Breast epithelium (tissue), 4 donors: ENCODE measurements around the gene FPR2. TPM values are rescaled to one million over a fixed set of nuclear protein-coding genes. Genes with fewer than 3 reads are reported as not detected.
A peak's percentile ranks its signal among the peaks of the same experiment; 100 is the strongest.

Experiments used
- DNase-seq, 2 donors: peaks; one replicate each; pipeline ENCODE4 v3.0.0-alpha.2; 2019; ENCODE audit warnings: low spot score in 2 of 2
- H3K27ac ChIP-seq, 2 donors: fragments of 200-600 bp; sonication (generic) in 1 of 2; one replicate each; pipeline ENCODE4 v1.5.1; 2016 to 2019; ENCODE audit warnings: mild to moderate bottlenecking in 1 of 2
- H3K27me3 ChIP-seq, 2 donors: fragments of 200-600 bp; sonication (generic) in 1 of 2; one replicate each; pipeline versions ENCODE4 v1.5.1 to v1.6.0; 2017 to 2019; ENCODE audit warnings: control low read depth in 1 of 2, mild to moderate bottlenecking in 1 of 2
- H3K36me3 ChIP-seq: fragments of 200-600 bp; one replicate; pipeline ENCODE4 v1.5.1; 2019
- H3K4me1 ChIP-seq, 2 donors: fragments of 200-600 bp; sonication (generic); one replicate each; pipeline ENCODE4 v1.5.1; 2016 to 2019; ENCODE audit warnings: control low read depth in 1 of 2
- H3K4me3 ChIP-seq, 3 donors: fragments of 200-600 bp; sonication (generic); 1 replicate in 2 of 3; 2 replicates in 1 of 3; pipeline ENCODE4 v1.5.1; 2016 to 2019; ENCODE audit warnings: mild to moderate bottlenecking in 3 of 3, moderate library complexity in 2 of 3
- H3K9me3 ChIP-seq, 2 donors: fragments of 200-600 bp; sonication (generic) in 1 of 2; one replicate each; pipeline ENCODE4 v1.5.1; 2016 to 2019; ENCODE audit warnings: control low read depth in 1 of 2
- POLR2A ChIP-seq: fragments of 450-650 bp; IDR thresholded peaks from one replicate; pipeline ENCODE4 v1.6.1; 2016; ENCODE audit warnings: antibody characterized with exemption, mild to moderate bottlenecking, moderate library complexity
- POLR2AphosphoS5 ChIP-seq, 3 donors: sonication (generic); formaldehyde crosslinking; IDR thresholded peaks; one replicate each; pipeline ENCODE4 v1.6.1; 2017; ENCODE audit warnings: antibody characterized with exemption in 3 of 3
- intact Hi-C: fragments of 100-400 bp; cut with DNase I; formaldehyde crosslinking; loops from one replicate; pipeline ENCODE4 v1.15.1; 2023; ENCODE audit warnings: low total_unique reads
- total RNA-seq, 3 donors: library from RNA; depleted of rRNA; stranded (reverse); fragments of >200 nt; gene quantifications; one replicate each; pipeline ENCODE4 v1.1.0, GENCODE V29; 2016
- TF ChIP-seq, protein P1 (sequence below), 3 donors: fragments of 450-650 bp; IDR thresholded peaks; one replicate each; pipeline ENCODE4 v1.5.1; 2016 to 2017; ENCODE audit warnings: antibody characterized with exemption in 3 of 3, mild to moderate bottlenecking in 3 of 3, moderate library complexity in 3 of 3

FPR2 gene
- total RNA-seq, 3 donors from 2014 or later, result 0.15 to 0.98 (median 0.32) TPM

DNA sequence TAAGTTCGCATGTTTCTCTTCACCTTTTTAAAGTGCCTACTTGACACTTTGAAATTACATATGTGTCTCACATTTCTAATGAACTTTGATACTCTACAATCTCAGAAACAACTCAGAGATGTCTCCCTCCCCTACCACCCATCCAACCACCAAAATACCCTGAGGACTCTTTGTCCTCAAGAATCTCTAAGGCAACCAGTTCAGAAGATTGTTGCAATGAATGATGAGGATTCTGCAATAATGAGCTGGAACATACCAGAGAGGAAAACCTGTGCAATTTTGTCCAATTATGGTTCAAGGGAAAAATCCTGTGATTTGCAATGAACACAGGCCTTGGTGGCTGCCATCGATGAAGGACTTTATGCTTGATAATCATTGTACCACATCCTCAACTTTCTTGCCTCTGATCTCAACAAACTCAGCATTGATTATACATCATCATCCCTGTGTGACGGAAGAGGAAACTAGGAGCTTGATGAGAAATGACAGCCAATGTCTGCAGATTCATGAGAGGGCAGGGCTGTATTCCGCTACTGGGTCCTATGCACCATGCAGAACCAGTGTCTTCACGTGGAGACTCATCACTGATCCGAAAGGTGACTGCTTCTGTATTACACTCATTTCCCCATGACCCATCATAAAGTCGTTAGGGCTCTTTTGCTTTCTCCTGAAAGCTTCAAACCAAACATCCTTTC lies 10.4 kb upstream of the FPR2 start:
- TF ChIP-seq, protein P1, sequence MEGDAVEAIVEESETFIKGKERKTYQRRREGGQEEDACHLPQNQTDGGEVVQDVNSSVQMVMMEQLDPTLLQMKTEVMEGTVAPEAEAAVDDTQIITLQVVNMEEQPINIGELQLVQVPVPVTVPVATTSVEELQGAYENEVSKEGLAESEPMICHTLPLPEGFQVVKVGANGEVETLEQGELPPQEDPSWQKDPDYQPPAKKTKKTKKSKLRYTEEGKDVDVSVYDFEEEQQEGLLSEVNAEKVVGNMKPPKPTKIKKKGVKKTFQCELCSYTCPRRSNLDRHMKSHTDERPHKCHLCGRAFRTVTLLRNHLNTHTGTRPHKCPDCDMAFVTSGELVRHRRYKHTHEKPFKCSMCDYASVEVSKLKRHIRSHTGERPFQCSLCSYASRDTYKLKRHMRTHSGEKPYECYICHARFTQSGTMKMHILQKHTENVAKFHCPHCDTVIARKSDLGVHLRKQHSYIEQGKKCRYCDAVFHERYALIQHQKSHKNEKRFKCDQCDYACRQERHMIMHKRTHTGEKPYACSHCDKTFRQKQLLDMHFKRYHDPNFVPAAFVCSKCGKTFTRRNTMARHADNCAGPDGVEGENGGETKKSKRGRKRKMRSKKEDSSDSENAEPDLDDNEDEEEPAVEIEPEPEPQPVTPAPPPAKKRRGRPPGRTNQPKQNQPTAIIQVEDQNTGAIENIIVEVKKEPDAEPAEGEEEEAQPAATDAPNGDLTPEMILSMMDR (IDR thresholded peaks at IDR 0.05), result no peak
- no peak for TF ChIP-seq POLR2AphosphoS5 (IDR thresholded peaks at IDR 0.05)

DNA sequence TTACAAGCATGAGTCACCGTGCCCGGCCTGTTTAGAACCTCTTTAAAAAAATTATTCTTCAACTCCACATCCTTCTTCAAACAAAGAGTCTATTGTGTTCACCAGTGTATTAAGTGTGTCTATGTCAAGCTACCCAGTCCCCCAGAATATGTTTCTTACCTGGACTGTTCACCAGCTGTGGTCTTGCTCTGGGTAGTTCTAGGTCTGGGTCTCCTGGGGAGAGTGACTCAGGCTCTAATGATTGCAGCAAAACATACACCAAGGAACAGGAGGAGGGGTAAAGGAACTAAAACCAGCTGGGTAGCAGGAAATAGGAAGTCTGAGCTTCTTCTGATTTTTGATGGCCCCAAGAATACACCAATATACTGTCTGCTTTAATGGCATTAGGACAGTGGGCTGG lies 9.3 kb upstream of the FPR2 start, which contains the start of gene FPR1:
FPR1 (minus strand) TSS at position 224 of the 400 bp plus-strand sequence. CDS start 4,884 bp downstream, outside the sequence.
- H3K27ac ChIP-seq, result no peak within 1 kb of the TSS
- intact Hi-C loops, result no loop called here
- DNase-seq, result no peak
- H3K4me3 ChIP-seq, result peak within 1 kb of the TSS in 2 of 3 donors; percentile 13 to 15
- no peaks in the 10 kb centered on the region for H3K27me3 ChIP-seq
- TF ChIP-seq POLR2A (no peak), POLR2AphosphoS5 (IDR thresholded peaks at IDR 0.05) (no peak)
- TF ChIP-seq, protein P1 (IDR thresholded peaks at IDR 0.05), result no peak
- no peaks in the 10 kb centered on the region for H3K9me3 ChIP-seq
- no peaks in the 10 kb centered on the region for H3K4me1 ChIP-seq
- H3K36me3 ChIP-seq, result no peaks in the 10 kb centered on the region

More for the DNA sequence above, 10.4 kb upstream of the FPR2 start:
- Histone ChIP-seq H3K27me3 (no peaks in the 10 kb centered on the region), H3K36me3 (no peaks in the 10 kb centered on the region), H3K4me3 (peak overlapping the region in 2 of 3 donors; percentile 13 to 15), H3K27ac (no peak overlapping the region), H3K9me3 (no peaks in the 10 kb centered on the region), H3K4me1 (no peaks in the 10 kb centered on the region)
- DNase-seq, result no peak
- intact Hi-C loops, result no loop called here

DNA sequence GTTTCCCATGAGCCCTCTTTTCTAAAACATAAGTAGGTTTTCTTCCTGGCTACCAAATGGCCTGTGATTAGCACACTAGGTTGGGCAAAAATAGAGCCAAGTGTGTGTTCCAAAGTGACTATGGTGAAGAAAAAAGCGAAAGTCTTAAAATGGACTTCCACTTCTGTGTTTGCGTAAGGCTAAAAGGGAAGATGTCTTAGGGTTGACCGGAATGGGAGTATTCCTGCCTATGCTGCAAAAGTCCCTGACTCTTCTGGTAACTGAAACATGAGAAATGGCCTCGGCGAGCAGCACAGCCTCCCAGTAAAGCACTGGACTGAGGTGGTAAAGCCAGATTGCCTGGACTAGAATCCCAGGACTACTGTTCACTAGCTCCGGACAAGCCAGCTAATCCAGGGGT lies 6.9 kb upstream of the FPR2 start:
- no peak overlapping the region for H3K4me3 ChIP-seq
- intact Hi-C loops, result no loop called here

DNA sequence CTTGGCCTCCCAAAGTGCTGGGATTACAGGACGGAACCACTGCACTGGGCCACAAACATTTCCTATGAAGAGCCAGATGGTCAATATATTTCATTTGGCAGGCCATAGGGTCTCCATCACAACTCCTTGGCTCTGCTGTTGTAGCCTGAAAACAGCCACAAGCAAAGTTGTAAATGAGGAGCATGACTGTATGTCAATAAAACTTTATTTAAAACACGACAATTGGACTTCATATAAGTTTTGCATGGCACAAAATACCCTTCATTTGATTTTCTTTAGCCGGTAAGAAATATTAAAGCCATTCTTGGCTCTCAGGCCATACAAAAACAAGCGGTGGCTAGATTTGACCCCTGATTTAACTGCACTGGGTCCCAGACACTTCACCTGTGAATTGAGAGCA lies 6.2 kb upstream of the FPR2 start:
- H3K27me3 ChIP-seq, result no peaks in the 10 kb centered on the region
- H3K36me3 ChIP-seq, result no peaks in the 10 kb centered on the region
- H3K9me3 ChIP-seq, result no peaks in the 10 kb centered on the region
- no peak overlapping the region for H3K27ac ChIP-seq
- H3K4me1 ChIP-seq, result no peaks in the 10 kb centered on the region
- H3K4me3 ChIP-seq, result no peak overlapping the region
- TF ChIP-seq POLR2AphosphoS5 (IDR thresholded peaks at IDR 0.05) (no peak), POLR2A (no peak)
- TF ChIP-seq, protein P1 (IDR thresholded peaks at IDR 0.05), result no peak
- no peak for DNase-seq
- intact Hi-C loops, result no loop called here

More for the DNA sequence above, 6.9 kb upstream of the FPR2 start:
- TF ChIP-seq POLR2AphosphoS5 (IDR thresholded peaks at IDR 0.05) (no peak), POLR2A (no peak)
- TF ChIP-seq, protein P1 (IDR thresholded peaks at IDR 0.05), result no peak
- H3K4me1 ChIP-seq, result no peaks in the 10 kb centered on the region
- no peak overlapping the region for H3K27ac ChIP-seq
- H3K9me3 ChIP-seq, result no peaks in the 10 kb centered on the region
- H3K27me3 ChIP-seq, result no peaks in the 10 kb centered on the region
- H3K36me3 ChIP-seq, result no peaks in the 10 kb centered on the region
- DNase-seq, result no peak

DNA sequence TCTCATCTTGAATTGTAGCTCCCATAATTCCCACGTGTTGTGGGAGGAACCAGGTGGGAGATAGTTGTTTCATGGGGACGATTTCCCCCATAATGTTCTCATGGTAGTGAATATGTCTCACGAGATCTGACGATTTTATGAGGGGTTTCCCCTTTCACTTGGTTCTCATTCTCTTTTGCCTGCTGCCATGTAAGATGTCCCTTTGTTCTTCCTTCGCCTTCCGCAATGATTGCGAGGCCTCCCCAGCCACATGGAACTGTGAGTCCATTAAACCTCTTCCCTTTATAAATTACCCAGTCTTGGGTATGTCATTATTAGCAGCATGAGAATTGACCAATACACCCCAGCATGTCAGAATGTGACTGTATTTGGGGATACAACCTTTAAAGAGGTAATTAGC lies 5.4 kb upstream of the FPR2 start:
- no peaks in the 10 kb centered on the region for H3K27me3 ChIP-seq
- intact Hi-C loops, result no loop called here
- TF ChIP-seq POLR2AphosphoS5 (IDR thresholded peaks at IDR 0.05), result no peak
- TF ChIP-seq, protein P1 (IDR thresholded peaks at IDR 0.05), result no peak
- no peak for TF ChIP-seq POLR2A

More for the DNA sequence above, 5.4 kb upstream of the FPR2 start:
- no peak overlapping the region for H3K27ac ChIP-seq
- H3K4me3 ChIP-seq, result no peak overlapping the region
- no peaks in the 10 kb centered on the region for H3K36me3 ChIP-seq
- H3K9me3 ChIP-seq, result no peaks in the 10 kb centered on the region
- DNase-seq, result no peak
- H3K4me1 ChIP-seq, result no peaks in the 10 kb centered on the region
